CD4-positive, alpha-beta T cell (primary cell): ENCODE data around the gene ANKRD28. TPM values are rescaled to one million over a fixed set of nuclear protein-coding genes. Genes with fewer than 3 reads are reported as not detected.

Experiments used
- ATAC-seq: fragments of 200-7000 bp; cut with Tn5 transposase; one replicate; pipeline ENCODE4 v1.10.0; 2022; ENCODE audit warnings: mild to moderate bottlenecking; ENCODE audit not compliant: poor library complexity
- CTCF ChIA-PET: fragments of 350-600 bp; sonication (Branson Sonifier 250); formaldehyde crosslinking; loops from one replicate; lab custom pipeline; 2021; ENCODE audit warnings: antibody characterized with exemption, inconsistent platforms; lab: Charles Lee
- POLR2A ChIA-PET: fragments of 350-600 bp; sonication (Branson Sonifier 250); formaldehyde crosslinking; loops from one replicate; lab custom pipeline; 2021; ENCODE audit warnings: antibody characterized with exemption, inconsistent platforms; lab: Charles Lee
- DNase-seq, 14 experiments: peaks; one replicate each; pipeline ENCODE4 v3.0.0-alpha.2; 2013 to 2020; ENCODE audit warnings: mixed read lengths in 2 of 14
- H3K27ac ChIP-seq, 2 donors: one replicate each; pipeline versions ENCODE4 v1.5.1 to v1.7.0; 2013; ENCODE audit warnings: low read length in 2 of 2, low read depth in 1 of 2, mild to moderate bottlenecking in 1 of 2
- H3K27me3 ChIP-seq, 2 experiments: 1 replicate in 1 of 2; 2 replicates in 1 of 2; pipeline versions ENCODE4 v1.6.1 to v1.7.0; 2013; ENCODE audit warnings: low read length in 2 of 2, control low read depth in 1 of 2, mild to moderate bottlenecking in 1 of 2, moderate library complexity in 1 of 2; ENCODE audit not compliant: insufficient read depth in 2 of 2, control insufficient read depth in 1 of 2
- H3K36me3 ChIP-seq: one replicate; pipeline ENCODE4 v1.6.1; 2013; ENCODE audit warnings: low read length, control low read depth; ENCODE audit not compliant: insufficient read depth
- H3K4me1 ChIP-seq: one replicate; pipeline ENCODE4 v1.6.1; 2013; ENCODE audit warnings: low read length, control low read depth; ENCODE audit not compliant: insufficient read depth
- H3K4me3 ChIP-seq: one replicate; pipeline ENCODE4 v1.5.1; 2013; ENCODE audit warnings: mild to moderate bottlenecking, low read length, moderate library complexity
- H3K9me3 ChIP-seq, 2 experiments: 1 replicate in 1 of 2; 2 replicates in 1 of 2; pipeline versions ENCODE4 v1.6.1 to v1.7.0; 2013; ENCODE audit warnings: low read length in 2 of 2, mild to moderate bottlenecking in 2 of 2, control low read depth in 1 of 2, moderate library complexity in 1 of 2; ENCODE audit not compliant: control insufficient read depth in 1 of 2, insufficient read depth in 1 of 2
- H3K27ac Mint-ChIP-seq: one replicate; pipeline ENCODE4 v1.8.0; 2020; ENCODE audit warnings: mixed read lengths
- H3K27me3 Mint-ChIP-seq: one replicate; pipeline ENCODE4 v1.8.0; 2021; ENCODE audit warnings: mixed read lengths
- H3K36me3 Mint-ChIP-seq: one replicate; pipeline ENCODE4 v1.8.0; 2021; ENCODE audit warnings: low read depth, mixed read lengths
- H3K4me1 Mint-ChIP-seq: one replicate; pipeline ENCODE4 v1.8.0; 2021; ENCODE audit warnings: low read depth, mixed read lengths
- H3K4me3 Mint-ChIP-seq: one replicate; pipeline ENCODE4 v1.8.0; 2020; ENCODE audit warnings: mild to moderate bottlenecking, mixed read lengths
- H3K9me3 Mint-ChIP-seq: one replicate; pipeline ENCODE4 v1.8.0; 2020; ENCODE audit warnings: mixed read lengths
- CTCF ChIP-seq: fragments of 200-600 bp; IDR thresholded peaks from one replicate; pipeline ENCODE4 v1.8.0; 2022; ENCODE audit warnings: antibody characterized with exemption, mild to moderate bottlenecking
- intact Hi-C, 2 experiments: fragments of 100-400 bp; cut with DNase I in 1 of 2; cut with micrococcal nuclease in 1 of 2; formaldehyde crosslinking; loops; one replicate each; pipeline versions ENCODE4 v1.15.1 to v1.9.0; 2023 to 2025; cut with DNase I, micrococcal nuclease
- total RNA-seq, 174 experiments: library from RNA in 2 of 174; stranded (reverse) in 2 of 174; gene quantifications; one replicate each; pipeline ENCODE4 v1.2.3 and lab custom pipeline; 2021 to 2026

ANKRD28 gene
- total RNA-seq, 2 experiments from 2014 or later, result 36.6 to 43.1 TPM

GRCh38 chr3:15634671-15635070 is 163.1 kb downstream of the ANKRD28 start:
- intact Hi-C loops, result loop anchor here (5.0 kb wide), 2 partner anchors 543 to 1393 kb away; no protein-coding TSS in a partner anchor
- no peaks in the 10 kb centered on the region for H3K36me3 ChIP-seq
- H3K9me3 ChIP-seq, result no peaks in the 10 kb centered on the region
- DNase-seq (no peak), ATAC-seq (no peak)
- peaks cover 25% of the 10 kb centered on the region for H3K4me1 ChIP-seq
- H3K27me3 ChIP-seq, result no peaks in the 10 kb centered on the region
- Mint-ChIP-seq H3K27me3 (no peaks in the 10 kb centered on the region), H3K4me1 (peaks cover 43% of the 10 kb centered on the region), H3K27ac (no peak overlapping the region), H3K9me3 (no peaks in the 10 kb centered on the region), H3K36me3 (peaks cover 14% of the 10 kb centered on the region), H3K4me3 (no peak overlapping the region)
- CTCF ChIA-PET, result no interaction called here
- H3K27ac ChIP-seq, result no peak overlapping the region
- POLR2A ChIA-PET, result no interaction called here
- H3K4me3 ChIP-seq, result no peak overlapping the region
- no peak for TF ChIP-seq CTCF

GRCh38 chr3:15633766-15634598 is 163.8 kb downstream of the ANKRD28 start:
- intact Hi-C loops, result loop anchor here in 1 of 2 experiments (5.0 kb wide), 1 partner anchor 543 kb away; no protein-coding TSS in a partner anchor
- Histone ChIP-seq H3K27ac (no peak overlapping the region), H3K4me3 (no peak overlapping the region), H3K36me3 (no peaks in the 10 kb centered on the region), H3K4me1 (peaks cover 27% of the 10 kb centered on the region), H3K9me3 (no peaks in the 10 kb centered on the region), H3K27me3 (no peaks in the 10 kb centered on the region)
- Mint-ChIP-seq H3K27ac (no peak overlapping the region), H3K4me3 (no peak overlapping the region), H3K36me3 (peaks cover 14% of the 10 kb centered on the region), H3K27me3 (no peaks in the 10 kb centered on the region), H3K9me3 (no peaks in the 10 kb centered on the region), H3K4me1 (peaks cover 43% of the 10 kb centered on the region)
- ChIA-PET POLR2A (no interaction called here), CTCF (no interaction called here)
- no peak for TF ChIP-seq CTCF
- DNase-seq (no peak), ATAC-seq (no peak)

- H3K4me3 ChIP-seq, result no peak overlapping the region
- TF ChIP-seq CTCF, result no peak
- no peaks in the 10 kb centered on the region for H3K36me3 ChIP-seq
- Mint-ChIP-seq H3K4me3 (no peak overlapping the region), H3K9me3 (no peaks in the 10 kb centered on the region), H3K4me1 (peaks cover 43% of the 10 kb centered on the region), H3K36me3 (peaks cover 14% of the 10 kb centered on the region), H3K27me3 (no peaks in the 10 kb centered on the region), H3K27ac (no peak overlapping the region)
- no peak overlapping the region for H3K27ac ChIP-seq
- ChIA-PET CTCF (no interaction called here), POLR2A (no interaction called here)
- ATAC-seq (no peak), DNase-seq (no peak)
- peaks cover 27% of the 10 kb centered on the region for H3K4me1 ChIP-seq
- H3K27me3 ChIP-seq, result no peaks in the 10 kb centered on the region
- no peaks in the 10 kb centered on the region for H3K9me3 ChIP-seq
- intact Hi-C loops, result loop anchor here in 1 of 2 experiments (5.0 kb wide), 1 partner anchor 544 kb away; no protein-coding TSS in a partner anchor
Measured at GRCh38 chr3:15633159-15633558, 164.6 kb downstream of the ANKRD28 start.
